MM.1S (cell line): ENCODE measurements around the gene SDR9C7.

Source experiments
- CTCF ChIP-seq: fragments of 300-600 bp; sonication (generic); IDR thresholded peaks from 2 replicates; pipeline ENCODE4 v1.5.1; 2016; ENCODE audit warnings: antibody characterized with exemption, low read length, mixed read lengths
- EZH2 ChIP-seq: fragments of 300-600 bp; sonication (generic); optimal IDR thresholded peaks from 2 replicates; pipeline ENCODE3; 2017; ENCODE audit warnings: low read depth, mild to moderate bottlenecking, antibody characterized with exemption, low read length, mixed read lengths
- EZH2phosphoT487 ChIP-seq: fragments of 300-600 bp; sonication (generic); IDR thresholded peaks from 2 replicates; pipeline ENCODE4 v1.6.1; 2018; ENCODE audit warnings: antibody characterized with exemption, low read length

- TF ChIP-seq CTCF (no peak), EZH2 (no peak), EZH2phosphoT487 (no peak)
These were observed 60.8 kb downstream of the SDR9C7 start for GRCh38 chr12:56873382-56873781.
